OCI-LY3 (cell line): ENCODE measurements around the gene MCF2.

Experiments
- H2AFZ ChIP-seq: fragments of 200-600, 300-600 bp; shearing (Covaris generic); 2 replicates; pipeline ENCODE4 v1.6.0; 2014; ENCODE audit warnings: antibody characterized with exemption, low read depth, low read length
- H3K27ac ChIP-seq: fragments of 200-600, 300-600 bp; sonication (generic); 2 replicates; pipeline ENCODE4 v1.5.1; 2014; ENCODE audit warnings: mild to moderate bottlenecking, low read length, moderate library complexity, mixed read lengths
- H3K27me3 ChIP-seq: fragments of 200-600, 300-600 bp; sonication (generic); 2 replicates; pipeline ENCODE4 v1.6.1; 2014; ENCODE audit warnings: low read depth, low read length, mixed read lengths
- H3K36me3 ChIP-seq: fragments of 200-600, 300-600 bp; sonication (generic); replicated peaks from 2 replicates; pipeline ENCODE3; 2014; ENCODE audit warnings: low read depth, low read length, mixed read lengths
- H3K4me1 ChIP-seq: fragments of 300-600, 200-600 bp; sonication (generic); 2 replicates; pipeline ENCODE4 v1.6.1; 2014; ENCODE audit warnings: low read length, mixed read lengths
- H3K4me2 ChIP-seq: fragments of 200-600, 300-600 bp; sonication (generic); 2 replicates; pipeline ENCODE4 v1.6.1; 2014; ENCODE audit warnings: low read length, mixed read lengths
- H3K4me3 ChIP-seq: fragments of 300-600, 200-600 bp; sonication (generic); 2 replicates; pipeline ENCODE4 v1.5.1; 2014; ENCODE audit warnings: antibody characterized with exemption, mild to moderate bottlenecking, low read length, moderate library complexity
- H3K79me2 ChIP-seq: fragments of 300-600, 200-600 bp; shearing (Covaris generic); 2 replicates; pipeline ENCODE4 v1.6.1; 2014; ENCODE audit warnings: mild to moderate bottlenecking, low read length, mixed read lengths
- H3K9ac ChIP-seq: fragments of 300-600, 200-600 bp; shearing (Covaris generic); 2 replicates; pipeline ENCODE4 v1.6.0; 2014; ENCODE audit warnings: mild to moderate bottlenecking, low read length, moderate library complexity
- H3K9me3 ChIP-seq: fragments of 200-600, 300-600 bp; shearing (Covaris generic); 2 replicates; pipeline ENCODE4 v1.6.1; 2014; ENCODE audit warnings: low read length, mixed read lengths; ENCODE audit not compliant: insufficient read depth
- H4K20me1 ChIP-seq: fragments of 200-600, 300-600 bp; sonication (generic); 2 replicates; pipeline ENCODE4 v1.6.1; 2016; ENCODE audit warnings: low read length, mixed read lengths; ENCODE audit not compliant: insufficient read depth
- EZH2phosphoT487 ChIP-seq: fragments of 200-600 bp; shearing (Covaris generic); IDR thresholded peaks from 2 replicates; pipeline ENCODE4 v1.6.1; 2018; ENCODE audit warnings: antibody characterized with exemption, mixed run types, low read depth
- TF ChIP-seq, protein P1 (sequence below): fragments of 200-600, 300-600 bp; sonication (generic); IDR thresholded peaks from 2 replicates; pipeline ENCODE4 v1.5.1; 2014; ENCODE audit warnings: antibody characterized with exemption, low read length, low read depth

The MCF2 gene

DNA sequence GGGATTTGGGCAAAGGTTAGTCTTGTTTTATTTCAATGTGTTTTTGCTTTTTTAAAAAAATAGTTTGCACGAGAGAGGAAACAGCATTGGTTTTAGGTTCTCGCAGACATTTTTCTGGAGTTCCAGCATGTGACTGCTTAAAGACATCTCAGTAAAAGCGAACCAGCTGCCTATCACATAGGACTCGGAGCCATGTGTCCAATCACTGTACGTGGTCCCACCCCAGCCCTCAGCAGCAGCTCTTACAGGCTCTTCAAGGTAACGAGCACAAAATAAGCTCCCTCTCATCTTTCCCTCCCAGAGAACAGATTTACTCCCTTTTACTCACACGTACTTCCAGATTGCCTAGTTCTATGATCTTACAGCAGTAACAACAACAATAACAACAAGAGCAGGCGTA is 68.7 kb downstream of the MCF2 start:
- Histone ChIP-seq H3K4me1 (no peaks in the 10 kb centered on the region), H4K20me1 (no peaks in the 10 kb centered on the region), H3K79me2 (no peaks in the 10 kb centered on the region), H3K9ac (no peak overlapping the region), H3K27ac (no peak overlapping the region), H3K27me3 (no peaks in the 10 kb centered on the region), H2AFZ (no peak overlapping the region), H3K4me3 (no peak overlapping the region), H3K9me3 (no peaks in the 10 kb centered on the region), H3K36me3 (no peaks in the 10 kb centered on the region), H3K4me2 (no peak overlapping the region)
- TF ChIP-seq, protein P1, sequence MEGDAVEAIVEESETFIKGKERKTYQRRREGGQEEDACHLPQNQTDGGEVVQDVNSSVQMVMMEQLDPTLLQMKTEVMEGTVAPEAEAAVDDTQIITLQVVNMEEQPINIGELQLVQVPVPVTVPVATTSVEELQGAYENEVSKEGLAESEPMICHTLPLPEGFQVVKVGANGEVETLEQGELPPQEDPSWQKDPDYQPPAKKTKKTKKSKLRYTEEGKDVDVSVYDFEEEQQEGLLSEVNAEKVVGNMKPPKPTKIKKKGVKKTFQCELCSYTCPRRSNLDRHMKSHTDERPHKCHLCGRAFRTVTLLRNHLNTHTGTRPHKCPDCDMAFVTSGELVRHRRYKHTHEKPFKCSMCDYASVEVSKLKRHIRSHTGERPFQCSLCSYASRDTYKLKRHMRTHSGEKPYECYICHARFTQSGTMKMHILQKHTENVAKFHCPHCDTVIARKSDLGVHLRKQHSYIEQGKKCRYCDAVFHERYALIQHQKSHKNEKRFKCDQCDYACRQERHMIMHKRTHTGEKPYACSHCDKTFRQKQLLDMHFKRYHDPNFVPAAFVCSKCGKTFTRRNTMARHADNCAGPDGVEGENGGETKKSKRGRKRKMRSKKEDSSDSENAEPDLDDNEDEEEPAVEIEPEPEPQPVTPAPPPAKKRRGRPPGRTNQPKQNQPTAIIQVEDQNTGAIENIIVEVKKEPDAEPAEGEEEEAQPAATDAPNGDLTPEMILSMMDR: no peak

DNA sequence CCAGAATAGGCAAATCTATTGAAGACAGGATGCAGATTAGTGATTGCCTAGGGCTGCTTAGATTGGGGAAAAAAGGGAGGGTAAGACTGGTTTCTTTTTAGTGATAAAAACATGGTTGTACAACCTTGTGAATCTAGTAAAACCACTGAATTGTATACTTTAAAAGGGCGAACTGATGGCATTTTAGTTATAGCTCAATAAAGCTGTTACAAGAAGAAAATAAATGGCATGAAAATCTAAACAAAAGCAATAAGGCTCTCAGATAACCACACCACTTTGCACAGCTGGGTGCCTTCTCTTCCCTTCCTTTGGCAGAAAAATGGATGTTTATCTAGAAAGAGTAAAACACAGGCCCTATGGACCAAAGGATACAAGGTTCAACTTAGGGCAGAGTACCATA is 107.9 kb downstream of the MCF2 start:
- H3K27ac ChIP-seq: no peak overlapping the region
- no peak overlapping the region for H2AFZ ChIP-seq
- no peaks in the 10 kb centered on the region for H3K36me3 ChIP-seq
- no peaks in the 10 kb centered on the region for H4K20me1 ChIP-seq
- H3K27me3 ChIP-seq: no peaks in the 10 kb centered on the region
- no peak overlapping the region for H3K4me3 ChIP-seq
- no peaks in the 10 kb centered on the region for H3K9me3 ChIP-seq
- H3K4me2 ChIP-seq: no peak overlapping the region
- no peak for TF ChIP-seq EZH2phosphoT487
- TF ChIP-seq, protein P1: no peak
- H3K4me1 ChIP-seq: no peaks in the 10 kb centered on the region
- no peak overlapping the region for H3K9ac ChIP-seq
- no peaks in the 10 kb centered on the region for H3K79me2 ChIP-seq

DNA sequence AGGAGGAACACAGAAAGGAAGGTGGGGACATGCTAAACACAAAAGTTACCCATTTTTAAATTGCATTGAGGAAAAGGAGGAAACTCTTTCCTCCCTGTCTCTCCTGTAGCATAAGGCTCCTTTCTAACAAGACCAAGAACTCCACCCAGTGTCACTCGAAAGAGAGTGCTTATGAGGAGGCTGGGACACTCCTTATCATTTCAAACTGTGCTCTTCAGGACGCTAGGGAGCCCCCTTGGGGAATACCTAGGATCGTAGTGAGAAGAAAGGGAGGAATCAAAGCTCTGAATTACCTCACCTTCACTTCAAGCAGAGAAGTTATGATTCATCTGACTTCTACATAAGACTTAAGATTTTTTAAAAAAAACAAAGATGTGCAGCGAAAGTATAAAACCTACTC is 111.9 kb downstream of the MCF2 start:
- Histone ChIP-seq H2AFZ (no peak overlapping the region), H4K20me1 (no peaks in the 10 kb centered on the region), H3K4me3 (no peak overlapping the region), H3K9ac (no peak overlapping the region), H3K27ac (no peak overlapping the region), H3K9me3 (no peaks in the 10 kb centered on the region), H3K79me2 (no peaks in the 10 kb centered on the region), H3K36me3 (no peaks in the 10 kb centered on the region), H3K4me2 (no peak overlapping the region), H3K27me3 (no peaks in the 10 kb centered on the region), H3K4me1 (no peaks in the 10 kb centered on the region)
- TF ChIP-seq EZH2phosphoT487: no peak
- TF ChIP-seq, protein P1: no peak

DNA sequence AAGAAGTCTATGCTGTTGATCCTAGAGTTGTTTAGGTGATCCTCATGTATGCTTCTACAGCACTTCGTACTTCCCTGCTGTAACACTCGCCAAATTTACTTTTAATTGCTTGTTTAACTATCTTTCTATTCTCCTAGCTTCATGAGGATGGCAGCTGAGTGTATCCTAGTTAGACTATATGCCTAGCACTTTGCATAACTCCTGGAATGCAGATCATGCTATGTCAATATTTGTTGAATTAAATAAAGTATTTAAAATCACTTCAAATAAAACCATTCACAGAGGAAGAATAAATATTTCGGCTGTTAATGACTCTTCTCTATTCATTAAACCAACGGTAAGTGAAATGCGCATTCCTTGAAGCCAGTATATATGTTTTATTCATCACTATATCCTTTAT is 122.4 kb downstream of the MCF2 start:
- no peaks in the 10 kb centered on the region for H3K36me3 ChIP-seq
- no peak overlapping the region for H3K4me3 ChIP-seq
- H3K9me3 ChIP-seq: no peaks in the 10 kb centered on the region
- H4K20me1 ChIP-seq: no peaks in the 10 kb centered on the region
- no peak overlapping the region for H3K27ac ChIP-seq
- no peaks in the 10 kb centered on the region for H3K4me1 ChIP-seq
- H3K9ac ChIP-seq: no peak overlapping the region
- no peaks in the 10 kb centered on the region for H3K27me3 ChIP-seq
- no peak overlapping the region for H2AFZ ChIP-seq
- TF ChIP-seq EZH2phosphoT487: no peak
- TF ChIP-seq, protein P1: no peak
- H3K4me2 ChIP-seq: no peak overlapping the region
- no peaks in the 10 kb centered on the region for H3K79me2 ChIP-seq
